Endothelial cell of umbilical vein (primary cell): ENCODE measurements around the gene NUP107. TPM values are rescaled to one million over a fixed set of nuclear protein-coding genes. Genes with fewer than 3 reads are reported as not detected.

ENCODE experiments used
- BruUV-seq: library from RNA; stranded (reverse); fragments of 400-500 nt; replicated peaks from 2 replicates; lab custom pipeline; 2021; lab: Mats Ljungman, UMichigan
- CTCF ChIA-PET: fragments of 300-600, 350-600 bp; sonication (Branson Sonifier 250); formaldehyde crosslinking; loops from one replicate; lab custom pipeline; 2021; ENCODE audit warnings: antibody characterized with exemption, inconsistent platforms; lab: Charles Lee
- POLR2A ChIA-PET: fragments of 300-600, 350-600 bp; sonication (Branson Sonifier 250); formaldehyde crosslinking; loops from one replicate; lab custom pipeline; 2021; ENCODE audit warnings: antibody characterized with exemption, inconsistent platforms; lab: Charles Lee
- DNase-seq: peaks from one replicate; pipeline ENCODE4 v3.0.0-alpha.2; 2011; ENCODE audit warnings: low read depth, low spot score
- FAIRE-seq: peaks from 2 replicates; lab custom pipeline; 2011; peaks lifted over from hg19 to GRCh38; lab: Jason Lieb, UNC
- H2AFZ ChIP-seq: 2 replicates; pipeline ENCODE4 v1.6.0; 2012; ENCODE audit warnings: low read depth, low read length, control low read depth, inconsistent platforms
- H3K27ac ChIP-seq: 2 replicates; pipeline ENCODE4 v1.5.1; 2011; ENCODE audit warnings: low read depth, mild to moderate bottlenecking, control low read depth, low read length, moderate library complexity; ENCODE audit not compliant: insufficient read depth
- H3K27me3 ChIP-seq, 2 experiments: 2 replicates each; pipeline versions ENCODE4 v1.6.0 to v1.6.1; 2011; ENCODE audit warnings: low read length in 2 of 2, mixed read lengths in 1 of 2; ENCODE audit not compliant: control insufficient read depth in 2 of 2, insufficient read depth in 2 of 2
- H3K36me3 ChIP-seq, 2 experiments: 2 replicates in 1 of 2; 3 replicates in 1 of 2; pipeline ENCODE4 v1.5.1; 2011; ENCODE audit warnings: low read length in 2 of 2, mild to moderate bottlenecking in 1 of 2, moderate library complexity in 1 of 2; ENCODE audit not compliant: control insufficient read depth in 2 of 2, insufficient read depth in 2 of 2; ENCODE audit errors: extremely low read depth in 1 of 2
- H3K4me1 ChIP-seq: 3 replicates; pipeline ENCODE4 v1.5.1; 2011; ENCODE audit warnings: mild to moderate bottlenecking, low read length; ENCODE audit not compliant: control insufficient read depth, insufficient read depth; ENCODE audit errors: extremely low read depth
- H3K4me2 ChIP-seq: 2 replicates; pipeline ENCODE4 v1.6.1; 2011; ENCODE audit warnings: low read length, control low read depth, mixed read lengths; ENCODE audit not compliant: insufficient read depth
- H3K4me3 ChIP-seq, 3 experiments: fragments of 200-600 bp in 1 of 3; sonication (generic), shearing (Covaris generic) in 1 of 3; replicated peaks in 1 of 3; 2 replicates each; pipeline ENCODE4 v1.5.1; 2011 to 2016; ENCODE audit warnings: control low read depth in 3 of 3, low read length in 3 of 3, mild to moderate bottlenecking in 2 of 3, inconsistent platforms in 1 of 3, low read depth in 1 of 3, moderate library complexity in 1 of 3; ENCODE audit not compliant: insufficient read depth in 1 of 3
- H3K79me2 ChIP-seq: 2 replicates; pipeline ENCODE4 v1.6.0; 2012; ENCODE audit warnings: low read length, inconsistent platforms; ENCODE audit not compliant: control insufficient read depth, insufficient read depth
- H3K9ac ChIP-seq: replicated peaks from 2 replicates; pipeline ENCODE3; 2011; ENCODE audit warnings: low read length, control low read depth; ENCODE audit not compliant: insufficient read depth; ENCODE audit errors: extremely low read depth
- H3K9me1 ChIP-seq: replicated peaks from 3 replicates; pipeline ENCODE4 v1.6.0; 2011; ENCODE audit warnings: mild to moderate bottlenecking, low read length; ENCODE audit not compliant: control insufficient read depth, insufficient read depth; ENCODE audit errors: extremely low read depth
- H3K9me3 ChIP-seq: replicated peaks from 2 replicates; pipeline ENCODE4 v1.5.1; 2012; ENCODE audit warnings: low read length, inconsistent platforms; ENCODE audit not compliant: control insufficient read depth, insufficient read depth
- H4K20me1 ChIP-seq: replicated peaks from 2 replicates; pipeline ENCODE3; 2011; ENCODE audit warnings: mild to moderate bottlenecking, low read length; ENCODE audit not compliant: control insufficient read depth, insufficient read depth; ENCODE audit errors: extremely low read depth
- EZH2 ChIP-seq: IDR thresholded peaks from 2 replicates; pipeline ENCODE4 v1.6.1; 2012; ENCODE audit warnings: borderline replicate concordance, low read depth, mild to moderate bottlenecking, moderate library complexity, low read length, inconsistent platforms; ENCODE audit not compliant: severe bottlenecking
- FOS ChIP-seq: IDR thresholded peaks from 2 replicates; pipeline ENCODE4 v1.6.1; 2011; ENCODE audit warnings: mild to moderate bottlenecking, low read length, moderate library complexity, borderline replicate concordance; ENCODE audit not compliant: insufficient read depth
- GATA2 ChIP-seq: IDR thresholded peaks from 2 replicates; pipeline ENCODE4 v1.7.0; 2011; ENCODE audit warnings: low read depth, mild to moderate bottlenecking, moderate library complexity, mixed read lengths, low read length; ENCODE audit not compliant: insufficient read length, insufficient read depth
- JUN ChIP-seq: IDR thresholded peaks from 2 replicates; pipeline ENCODE4 v1.6.1; 2011; ENCODE audit warnings: borderline replicate concordance, low read depth; ENCODE audit not compliant: insufficient read length, insufficient read depth
- MYC ChIP-seq: IDR thresholded peaks from one replicate; pipeline ENCODE4 v1.6.1; 2011; ENCODE audit warnings: mild to moderate bottlenecking, low read depth, low read length
- POLR2A ChIP-seq: IDR thresholded peaks from 2 replicates; pipeline ENCODE4 v1.6.1; 2012; ENCODE audit warnings: low read depth, mild to moderate bottlenecking, control low read depth, low read length
- POLR2AphosphoS5 ChIP-seq: IDR thresholded peaks from 2 replicates; pipeline ENCODE4 v1.6.1; 2012; ENCODE audit warnings: low read depth, mild to moderate bottlenecking, control low read depth, low read length, moderate library complexity; ENCODE audit not compliant: insufficient read depth
- dilution Hi-C: fragments of 300-500 bp; cut with MboI; formaldehyde crosslinking; loops from one replicate; pipeline ENCODE4 v1.15.0; 2019; ENCODE audit warnings: low sequenced_read_pairs; ENCODE audit not compliant: extremely low pct_ligation_motif_present
- intact Hi-C: fragments of 100-400 bp; cut with micrococcal nuclease; formaldehyde crosslinking; loops from one replicate; pipeline ENCODE4 v1.10.0; 2022
- polyA plus RNA-seq, 4 experiments: library from polyadenylated mRNA; depleted of rRNA in 3 of 4; stranded (reverse) in 3 of 4; unstranded in 1 of 4; fragments of >200 nt; gene quantifications; 2 replicates each; pipeline versions ENCODE4 v1.2.1 to v1.2.3, GENCODE V29; 2011 to 2012; ENCODE audit warnings: missing spikeins in 1 of 4
- total RNA-seq: library from RNA; stranded (reverse); gene quantifications from 2 replicates; pipeline ENCODE4 v1.2.3, GENCODE V29; 2021
- TF ChIP-seq, protein P1 (sequence below), 2 donors: IDR thresholded peaks; 1 replicate in 1 of 2; 2 replicates in 1 of 2; pipeline ENCODE4 v1.5.1; 2011; ENCODE audit warnings: low read length in 2 of 2, mild to moderate bottlenecking in 2 of 2, moderate library complexity in 2 of 2, control low read depth in 1 of 2, inconsistent platforms in 1 of 2, low read depth in 1 of 2; ENCODE audit not compliant: insufficient read depth in 1 of 2; ENCODE audit errors: extremely low read depth in 1 of 2
- TF ChIP-seq, protein P2 (sequence below): IDR thresholded peaks from 2 replicates; pipeline ENCODE4 v1.6.1; 2011; ENCODE audit not compliant: insufficient read depth, insufficient read length

NUP107 gene
- total and polyA plus RNA-seq, 2 donors (not counting 3 experiments of a cell fraction or from before 2014, with no cell fraction given): 24.0 to 78.7 TPM

DNA sequence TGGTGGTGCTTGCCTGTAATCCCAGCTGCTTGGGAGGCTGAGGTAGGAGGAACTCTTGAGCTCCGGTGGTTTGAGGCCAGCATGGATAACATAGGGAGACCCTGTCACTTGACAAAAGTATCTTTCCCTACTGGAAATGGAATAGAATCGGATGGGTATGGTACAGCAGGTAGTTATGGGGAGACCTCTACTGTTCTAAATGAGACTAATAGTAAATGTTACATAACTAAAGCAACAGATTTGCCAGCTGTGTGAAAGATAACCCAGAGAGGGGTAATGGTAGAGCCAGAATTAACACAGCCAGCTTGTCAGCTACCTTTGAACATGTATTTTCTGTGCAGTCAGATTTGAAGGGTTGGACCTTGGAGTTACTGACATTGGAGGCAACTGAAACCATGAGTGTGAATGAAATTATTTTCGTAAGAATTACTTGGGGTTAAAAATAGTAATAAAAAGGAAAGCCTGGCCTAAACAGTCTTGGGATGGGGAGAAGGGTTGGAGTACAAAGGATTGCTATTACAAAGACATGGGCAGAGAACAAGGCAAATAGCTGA lies 21.7 kb upstream of the NUP107 start:
- Histone ChIP-seq H2AFZ (no peak overlapping the region), H3K4me2 (no peak overlapping the region), H3K27me3 (no peaks in the 10 kb centered on the region), H3K4me3 (no peak overlapping the region), H3K9ac (no peak overlapping the region), H3K4me1 (no peaks in the 10 kb centered on the region), H3K9me1 (no peaks in the 10 kb centered on the region), H3K27ac (no peak overlapping the region), H3K36me3 (peaks cover 0 to 2% of the 10 kb centered on the region in 2 experiments), H3K9me3 (no peaks in the 10 kb centered on the region), H3K79me2 (no peaks in the 10 kb centered on the region), H4K20me1 (no peaks in the 10 kb centered on the region)
- POLR2A ChIA-PET: no interaction called here
- intact Hi-C loops (no loop called here), dilution Hi-C loops (no loop called here)
- CTCF ChIA-PET: no interaction called here
- FAIRE-seq (no peak), DNase-seq (no peak)
- no TSS peak for BruUV-seq
- TF ChIP-seq EZH2 (no peak), FOS (no peak), JUN (no peak), MYC (no peak), POLR2A (no peak), POLR2AphosphoS5 (no peak), GATA2 (no peak)
- TF ChIP-seq, protein P1, sequence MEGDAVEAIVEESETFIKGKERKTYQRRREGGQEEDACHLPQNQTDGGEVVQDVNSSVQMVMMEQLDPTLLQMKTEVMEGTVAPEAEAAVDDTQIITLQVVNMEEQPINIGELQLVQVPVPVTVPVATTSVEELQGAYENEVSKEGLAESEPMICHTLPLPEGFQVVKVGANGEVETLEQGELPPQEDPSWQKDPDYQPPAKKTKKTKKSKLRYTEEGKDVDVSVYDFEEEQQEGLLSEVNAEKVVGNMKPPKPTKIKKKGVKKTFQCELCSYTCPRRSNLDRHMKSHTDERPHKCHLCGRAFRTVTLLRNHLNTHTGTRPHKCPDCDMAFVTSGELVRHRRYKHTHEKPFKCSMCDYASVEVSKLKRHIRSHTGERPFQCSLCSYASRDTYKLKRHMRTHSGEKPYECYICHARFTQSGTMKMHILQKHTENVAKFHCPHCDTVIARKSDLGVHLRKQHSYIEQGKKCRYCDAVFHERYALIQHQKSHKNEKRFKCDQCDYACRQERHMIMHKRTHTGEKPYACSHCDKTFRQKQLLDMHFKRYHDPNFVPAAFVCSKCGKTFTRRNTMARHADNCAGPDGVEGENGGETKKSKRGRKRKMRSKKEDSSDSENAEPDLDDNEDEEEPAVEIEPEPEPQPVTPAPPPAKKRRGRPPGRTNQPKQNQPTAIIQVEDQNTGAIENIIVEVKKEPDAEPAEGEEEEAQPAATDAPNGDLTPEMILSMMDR (IDR thresholded peaks at IDR 0.05; ENCODE audit: extremely low read depth in 1 of 2, insufficient read depth in 1 of 2, low read depth in 1 of 2, low read length in 2 of 2): no peak
- TF ChIP-seq, protein P2, sequence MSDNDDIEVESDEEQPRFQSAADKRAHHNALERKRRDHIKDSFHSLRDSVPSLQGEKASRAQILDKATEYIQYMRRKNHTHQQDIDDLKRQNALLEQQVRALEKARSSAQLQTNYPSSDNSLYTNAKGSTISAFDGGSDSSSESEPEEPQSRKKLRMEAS: no peak
